ENCODE data around the gene ATL1.

The ATL1 gene

GRCh38 chr14:50559990-50560930 lies at the start of gene ATL1:
Gene ATL1 (plus strand): TSS chr14:50560145. CDS start chr14:50560266, 121 bp downstream.
- peak; percentile 82 for DNase-seq

GRCh38 chr14:50510157-50510556 lies 49.8 kb upstream of the ATL1 start:
- no peak for DNase-seq

- no peak for DNase-seq
These were observed 47.5 kb upstream of the ATL1 start for GRCh38 chr14:50512463-50512862.

DNA sequence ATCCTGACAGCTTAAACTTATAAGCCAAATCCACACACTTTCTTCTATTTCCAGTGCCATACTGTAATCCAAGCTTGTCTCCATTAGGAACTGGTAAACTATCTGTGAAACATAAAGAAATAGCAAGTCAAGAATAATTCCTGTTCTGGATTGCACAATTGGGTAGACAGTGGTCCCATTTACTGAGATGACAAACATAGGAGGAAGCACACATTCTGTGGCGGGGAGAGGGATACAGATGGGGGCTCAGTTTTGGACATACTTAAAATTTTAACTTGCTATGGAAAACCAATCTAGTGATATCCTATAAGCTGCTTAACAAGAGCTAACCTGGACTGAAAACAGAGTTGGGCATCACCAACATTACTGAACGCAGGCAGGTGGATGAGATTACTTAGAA lies 43.9 kb upstream of the ATL1 start:
- DNase-seq: no peak

DNA sequence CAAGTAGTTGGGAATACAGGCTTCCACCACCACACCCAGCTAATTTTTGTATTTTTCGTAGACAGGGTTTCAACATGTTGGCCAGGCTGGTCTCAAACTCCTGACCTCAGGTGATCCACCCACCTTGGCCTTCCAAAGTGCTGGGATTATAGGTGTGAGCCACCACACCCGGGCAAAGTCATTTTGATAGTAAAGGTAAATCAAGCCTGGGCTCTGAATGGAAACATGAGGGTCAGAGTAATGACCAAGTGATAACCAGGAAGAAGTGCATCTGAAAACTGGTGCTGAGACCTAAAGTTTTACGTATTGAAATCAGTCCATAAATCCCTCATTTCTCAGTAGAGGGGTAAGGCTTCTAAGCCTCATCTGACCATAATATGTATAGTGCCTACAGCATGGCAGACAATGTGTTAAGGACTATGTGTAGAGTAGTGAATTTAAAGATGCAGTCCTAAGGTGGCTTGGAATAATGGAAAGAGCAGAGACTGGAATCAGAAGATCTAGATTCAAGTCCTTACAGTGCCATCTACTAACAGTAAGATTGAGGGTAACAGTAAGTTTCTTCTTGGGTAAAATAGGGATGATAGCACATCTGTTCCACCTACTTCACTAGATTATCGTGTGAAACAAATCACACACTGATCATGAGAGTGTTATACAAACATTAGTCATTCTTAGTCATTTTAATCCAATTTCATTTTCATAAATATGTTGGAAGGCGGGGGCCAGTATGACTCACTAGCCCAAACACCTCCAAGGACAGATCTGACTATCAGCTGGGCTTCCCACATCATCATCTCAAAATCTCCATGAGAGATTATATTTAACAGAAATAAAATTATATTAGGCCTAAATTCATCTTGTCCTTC lies 38.8 kb upstream of the ATL1 start:
- DNase-seq: no peak

GRCh38 chr14:50521912-50522341 lies 38.0 kb upstream of the ATL1 start:
- no peak for DNase-seq

DNA sequence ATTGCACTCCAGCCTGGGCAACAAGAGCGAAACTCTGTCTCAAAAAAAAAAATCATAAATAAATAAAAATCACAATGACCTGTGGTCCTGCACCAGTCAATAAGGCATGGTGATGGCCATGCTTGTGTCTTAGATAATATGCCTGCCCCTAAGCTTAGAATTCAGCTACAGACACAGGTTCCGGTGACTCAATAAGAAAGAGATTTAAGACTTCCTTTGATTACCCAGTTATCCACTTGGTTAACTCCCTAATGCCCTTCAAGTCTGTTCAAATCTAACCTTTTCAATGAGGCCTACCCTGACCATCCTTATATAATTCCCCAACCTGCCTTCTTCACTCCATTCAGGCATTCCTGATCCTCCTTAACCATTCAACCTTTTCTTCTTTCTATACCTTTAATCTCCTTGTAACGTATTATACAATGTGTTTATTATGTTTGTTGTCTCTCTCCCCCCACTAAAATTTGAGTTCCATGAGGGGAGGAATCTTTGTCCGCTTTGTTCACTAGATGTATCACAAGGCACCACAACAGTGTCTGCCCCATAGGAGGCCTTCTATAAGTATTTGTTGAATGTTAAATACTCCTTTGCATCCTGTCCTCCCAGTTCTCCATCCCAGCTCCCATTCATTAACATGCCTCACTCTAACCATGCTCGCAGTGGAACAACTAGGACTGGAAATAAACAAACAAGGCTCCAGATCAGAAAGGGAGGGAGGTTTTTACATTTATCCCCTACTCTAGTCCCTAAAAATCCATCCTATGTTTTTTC lies 36.5 kb upstream of the ATL1 start:
- DNase-seq: no peak

DNA sequence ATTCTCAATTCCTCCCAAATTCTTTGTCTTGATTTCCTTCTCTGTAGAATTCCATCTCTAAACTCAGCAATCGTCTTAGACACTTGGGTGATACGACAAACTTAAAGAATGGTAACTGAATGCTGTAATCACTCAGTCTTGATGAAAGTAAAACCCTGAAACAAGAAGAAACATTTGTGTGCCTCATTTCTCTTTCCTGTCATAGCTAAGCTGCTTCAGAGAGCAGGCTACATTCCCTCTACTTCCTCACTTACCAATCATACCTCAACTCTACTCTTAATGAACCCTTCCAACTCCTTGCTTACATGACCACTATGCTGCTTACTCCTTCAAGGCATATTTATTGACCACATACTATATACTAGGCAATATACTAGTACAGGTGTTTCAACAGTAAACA lies 35.9 kb upstream of the ATL1 start:
- no peak for DNase-seq

DNA sequence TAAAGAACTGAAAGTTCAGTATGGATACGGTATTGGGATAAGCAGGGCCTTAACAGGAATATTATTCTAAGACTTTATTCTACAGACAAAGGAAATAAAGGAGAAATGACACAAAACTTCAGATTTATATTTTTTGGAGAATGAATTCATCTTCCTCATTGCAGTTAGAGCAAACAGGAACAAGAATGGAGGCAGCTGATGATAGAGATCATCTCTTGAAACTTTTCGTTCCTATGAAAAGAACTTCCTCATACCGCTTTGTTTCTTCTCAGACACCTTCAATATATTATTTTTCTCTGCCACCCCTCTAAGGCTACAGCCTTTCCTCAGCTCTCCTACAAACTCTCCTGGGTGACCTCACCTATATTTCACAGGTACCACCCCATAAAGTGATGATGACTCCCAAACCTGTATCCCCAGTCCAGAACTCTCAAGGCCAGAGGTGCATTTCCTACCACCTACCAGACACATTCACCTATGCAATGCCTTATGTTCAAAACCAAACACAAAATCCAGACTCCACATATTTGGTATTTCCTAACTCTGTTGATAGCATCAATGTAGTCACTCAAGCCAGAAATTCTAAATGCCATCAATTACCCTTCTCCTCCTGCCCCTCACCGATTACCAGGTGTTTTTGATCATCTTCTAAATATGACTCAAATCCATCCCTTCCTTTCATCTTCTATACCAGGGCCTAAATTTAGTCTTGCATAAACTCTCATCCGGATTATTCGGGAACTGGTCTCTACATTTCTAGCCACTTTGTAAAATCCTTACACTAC lies 35.0 kb upstream of the ATL1 start:
- DNase-seq: no peak

- no peak for DNase-seq
These were observed 31.9 kb upstream of the ATL1 start for GRCh38 chr14:50528000-50528399.

- no peak for DNase-seq
These were observed 30.4 kb upstream of the ATL1 start for GRCh38 chr14:50529288-50530179.

DNA sequence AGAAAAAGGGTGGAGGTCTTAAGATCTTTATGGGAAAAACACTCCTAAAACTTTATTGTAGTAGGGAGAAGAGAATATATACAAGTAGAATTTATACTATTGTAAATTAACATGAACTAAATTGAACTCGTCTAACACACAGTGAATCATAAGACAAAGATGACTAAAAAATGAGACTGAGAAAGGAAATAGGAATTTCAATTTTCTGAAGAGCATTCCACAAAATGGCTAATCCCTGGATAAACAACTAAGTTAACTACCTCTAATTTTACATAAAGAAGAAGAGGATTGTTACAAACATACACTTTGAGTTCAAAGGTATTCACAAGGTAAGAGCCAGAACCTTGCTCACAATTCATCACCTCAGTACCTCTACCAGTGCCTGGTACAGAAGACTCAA lies 29.6 kb upstream of the ATL1 start:
- DNase-seq: no peak

DNA sequence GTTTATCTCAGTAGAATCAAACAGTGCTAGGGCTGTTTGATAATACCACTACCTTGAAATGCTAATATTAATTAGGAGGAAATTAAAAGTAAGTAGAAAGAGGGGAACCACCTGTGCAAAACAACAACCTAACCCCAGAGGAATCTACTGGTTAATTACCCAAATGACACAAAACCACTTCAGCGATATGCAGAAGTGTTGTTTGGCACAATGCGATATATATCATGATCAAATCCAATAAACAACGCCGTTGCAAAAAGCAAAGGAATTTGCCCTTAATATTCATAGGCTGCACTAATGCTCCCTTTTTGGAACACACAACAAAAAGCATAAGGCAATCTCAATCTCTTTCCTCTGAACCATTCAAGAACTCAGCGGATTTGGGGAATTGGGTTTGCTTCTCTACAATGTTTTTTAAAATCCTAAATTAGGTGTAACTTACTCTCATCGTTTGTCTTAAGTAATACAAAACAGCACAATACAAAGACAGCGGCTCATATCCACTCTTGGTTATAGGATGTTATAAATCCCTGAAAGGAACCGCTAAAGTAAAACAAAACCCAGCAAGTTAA lies 29.1 kb upstream of the ATL1 start:
- DNase-seq: no peak

GRCh38 chr14:50531595-50532501 lies 28.1 kb upstream of the ATL1 start:
- no peak for DNase-seq

DNA sequence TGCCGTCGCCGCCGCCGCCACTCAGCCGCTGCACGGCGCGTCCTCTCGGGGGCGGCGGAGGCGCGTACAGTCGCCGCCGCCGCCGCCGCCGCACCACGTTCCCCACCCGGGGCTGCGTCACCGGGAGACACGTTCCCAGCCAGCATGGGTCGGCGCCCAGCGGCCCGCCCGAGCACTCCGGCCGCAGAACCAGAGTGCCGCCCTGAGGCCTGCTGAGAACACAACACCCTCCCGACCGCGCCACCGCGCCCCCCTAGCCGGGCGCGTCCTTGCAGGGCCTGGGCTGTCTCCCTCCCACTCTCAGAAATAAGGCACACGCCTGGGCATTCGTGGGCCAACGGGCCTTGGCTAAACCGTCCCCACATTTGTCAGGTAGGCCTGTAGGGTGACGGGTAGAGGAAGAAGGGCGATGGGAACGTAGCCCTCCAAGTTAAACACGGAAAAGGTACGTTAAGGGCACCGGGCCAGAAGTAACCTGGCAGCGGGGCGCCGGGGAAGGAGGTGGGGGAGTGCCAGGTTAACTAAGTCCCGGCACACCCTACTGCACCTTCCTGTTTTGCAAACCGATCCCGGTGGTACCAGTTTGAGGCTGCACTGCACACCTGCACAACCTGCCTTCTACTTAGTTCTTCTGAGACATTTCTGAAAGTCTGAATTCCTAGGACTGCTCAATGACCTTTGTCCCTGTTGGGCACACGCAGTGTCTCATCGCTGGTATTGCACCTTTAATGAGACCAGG lies 27.3 kb upstream of the ATL1 start, which contains the start of gene MAP4K5:
Gene MAP4K5, minus strand, starts transcription at position 68 of the 739 bp plus-strand sequence. CDS start 520 bp downstream, outside the sequence.
- peak; percentile 79 for DNase-seq

DNA sequence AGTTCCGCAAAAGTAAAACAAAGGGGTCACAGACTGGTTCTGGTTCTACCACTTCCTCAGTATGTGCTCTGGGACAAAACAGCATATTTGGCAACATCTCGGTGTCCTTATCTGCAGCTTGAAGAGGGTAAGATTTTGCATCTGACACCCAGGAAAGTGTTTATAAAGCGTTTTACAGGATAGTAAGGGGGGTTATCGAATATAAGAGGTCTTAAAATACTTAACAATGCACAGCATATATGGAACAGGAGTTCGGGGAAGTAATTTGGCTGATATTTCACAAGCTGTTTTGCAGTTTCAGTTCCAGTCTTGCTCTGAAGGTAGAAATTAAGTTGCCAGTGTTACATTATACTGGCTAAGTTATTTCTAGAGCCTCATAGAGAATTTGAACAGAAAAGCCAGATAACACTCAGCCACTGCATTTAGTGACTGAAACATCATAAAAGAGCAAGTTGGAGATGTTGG lies 26.7 kb upstream of the ATL1 start:
- no peak for DNase-seq

GRCh38 chr14:50533806-50534205 lies 26.1 kb upstream of the ATL1 start:
- no peak for DNase-seq

GRCh38 chr14:50534416-50534815 lies 25.5 kb upstream of the ATL1 start:
- DNase-seq: no peak

DNA sequence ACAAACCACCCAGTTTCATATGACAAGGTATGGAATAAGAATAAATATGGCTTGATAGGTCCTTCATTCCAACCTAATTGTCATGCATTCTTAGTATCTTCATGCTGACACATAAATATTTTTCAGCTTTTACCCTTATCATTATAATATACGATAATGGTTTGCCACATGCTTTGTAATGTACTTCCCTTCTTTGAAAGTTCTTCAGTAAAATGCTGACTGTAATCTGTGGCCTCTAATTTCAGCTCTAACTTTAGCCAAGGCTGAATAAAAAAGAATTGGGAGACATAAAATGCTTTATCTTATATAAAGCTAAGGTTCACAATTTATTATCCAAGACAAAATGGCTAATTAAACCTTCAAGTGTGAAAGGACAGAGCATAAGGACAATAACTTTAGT lies 24.9 kb upstream of the ATL1 start:
- no peak for DNase-seq
